Measurements from ENCODE around the gene RDX. TPM values are rescaled to one million over a fixed set of nuclear protein-coding genes. Genes with fewer than 3 reads are reported as not detected.
A peak's percentile ranks its signal among the peaks of the same experiment; 100 is the strongest.

The RDX gene
- total RNA-seq (2013; cell fraction: nucleolus; rRNA removed), result 134 and 138 TPM in 2 replicates
- total RNA-seq (2014; rRNA removed) (24.6 and 31.7 TPM in 2 replicates), total RNA-seq (2014; rRNA removed; fragmentation: Illumina TruSeq; extraction: Trizol) (50.3 and 53.0 TPM in 2 replicates), total RNA-seq (2021) (57.5 and 62.0 TPM in 2 replicates), polyA plus RNA-seq (2011; rRNA removed) (48.1 and 108 TPM in 2 replicates), polyA plus RNA-seq (2014; fragmentation: Illumina TruSeq; extraction: Trizol) (44.8 and 47.4 TPM in 2 replicates), polyA plus RNA-seq (2014; fragmentation: Nextera tagmentation; extraction: Ambion mirVana) (10 to 100 TPM; 37.4 to 40.3 TPM), polyA plus RNA-seq (2014; rRNA removed) (22.5 and 31.1 TPM in 2 replicates), polyA plus RNA-seq (2016; fragmentation: Nextera tagmentation; extraction: Ambion mirVana) (10 to 100 TPM; 55.5 to 62.2 TPM), polyA minus RNA-seq (2011; rRNA and poly(A)+ RNA removed) (29.6 and 59.3 TPM in 2 replicates), Bru-seq, nascent RNA (percentile 91 among the genes with signal in this experiment), BruChase-seq, experiment 1, labeled RNA remaining after a 6-hour chase (percentile 90 among the genes with signal in this experiment), BruChase-seq, experiment 2, labeled RNA remaining after a 2-hour chase (percentile 90 among the genes with signal in this experiment)
- polyA plus RNA-seq (2011; ENCODE audit: low read depth), result 16.7 TPM
- 13.5 and 19.8 TPM in 2 replicates for polyA plus RNA-seq (2011; cell fraction: cytosol; rRNA removed)
- 23.7 and 36.3 TPM in 2 replicates for polyA plus RNA-seq (2011; cell fraction: nucleus; rRNA removed)
- polyA plus RNA-seq (2012), result 21.9 and 34.0 TPM in 2 replicates
- polyA minus RNA-seq (2011; cell fraction: cytosol; rRNA and poly(A)+ RNA removed), result 16.8 and 25.0 TPM in 2 replicates
- polyA minus RNA-seq (2011; cell fraction: nucleus; rRNA and poly(A)+ RNA removed), result 14.3 and 27.2 TPM in 2 replicates
- long read RNA-seq, experiment 1, full-length matches to known transcripts, result 3 of 34 reads
- long read RNA-seq, experiment 1, partial matches to known transcripts, result 24 of 34 reads
- long read RNA-seq, experiment 1, other reads (novel, unspliced or antisense), result 7 of 34 reads
- long read RNA-seq, experiment 2, full-length matches to known transcripts, result 4 of 132 reads
- long read RNA-seq, experiment 2, partial matches to known transcripts, result 93 of 132 reads
- long read RNA-seq, experiment 2, other reads (novel, unspliced or antisense), result 35 of 132 reads

- H2AFZ ChIP-seq (ENCODE audit: control insufficient read depth, low read depth, low read length), result peak within 1 kb of the TSS; percentile 84
- ChIA-PET POLR2A (interaction anchor here (0.7 to 3.4 kb wide), 5 partner anchors 13 to 74 kb away, joined by 3 to 16 read pairs (median 5); no protein-coding TSS in a partner anchor), SMC1A (ENCODE audit: uncharacterized antibody, unreplicated experiment) (interaction anchor here (0.9 to 2.5 kb wide), 8 partner anchors 32 to 76 kb away, joined by 3 to 17 read pairs (median 4); no protein-coding TSS in a partner anchor), CTCF (interaction anchor here (0.9 to 2.4 kb wide), 6 partner anchors 16 to 81 kb away, joined by 4 to 8 read pairs (median 4); no protein-coding TSS in a partner anchor), RAD21 (ENCODE audit: unreplicated experiment) (interaction anchor here (0.7 to 1.6 kb wide), 7 partner anchors 10 to 352 kb away, joined by 3 to 5 read pairs (median 4); no protein-coding TSS in a partner anchor)
- DNase-seq (ENCODE audit: low read depth, low spot score), result no peak
- H3K79me2 ChIP-seq (ENCODE audit: control insufficient read depth, insufficient read depth, low read length), result peaks cover 47% of the 10 kb centered on the region
- under 1% methylated on average over 34 of the region's 113 CpGs for WGBS (ENCODE audit: insufficient coverage, insufficient replicate concordance, low lambda C conversion rate, missing lambda C conversion rate)
- H3K4me2 ChIP-seq (ENCODE audit: control insufficient read depth, insufficient read depth), result peak within 1 kb of the TSS; percentile 96
- peak; percentile 73 for ATAC-seq
- H3K9ac ChIP-seq (ENCODE audit: control insufficient read depth, insufficient read depth, low read length), result peak within 1 kb of the TSS; percentile 99
- H3K4me1 ChIP-seq (ENCODE audit: control insufficient read depth, insufficient read depth, low read length), result no peaks in the 10 kb centered on the region
- no peak for FAIRE-seq
- no TSS peak for BruUV-seq (replicated peaks)
- no peaks in the 10 kb centered on the region for H3K36me3 ChIP-seq (ENCODE audit: control insufficient read depth in 2 of 2, insufficient read depth in 2 of 2, low read length in 1 of 2)
- H3K27ac ChIP-seq (ENCODE audit: control insufficient read depth, insufficient read depth), result peak within 1 kb of the TSS; percentile 94
- no peaks in the 10 kb centered on the region for H4K20me1 ChIP-seq (ENCODE audit: control insufficient read depth, insufficient read depth)
- H3K27me3 ChIP-seq (replicated peaks in 1 of 2; ENCODE audit: control insufficient read depth in 2 of 2, insufficient read depth in 2 of 2, low read length in 1 of 2), result no peaks in the 10 kb centered on the region
- intact Hi-C loops (cut with micrococcal nuclease; ENCODE audit: unreplicated experiment) (loop anchor here (2.0 to 10.0 kb wide), 2 partner anchors 76 to 138 kb away; no protein-coding TSS in a partner anchor), in situ Hi-C loops (cut with MboI) (no loop called here)
- no peaks in the 10 kb centered on the region for H3K9me3 ChIP-seq (replicated peaks; ENCODE audit: control insufficient read depth, insufficient read depth, low read length)
- H3K4me3 ChIP-seq, result peak within 1 kb of the TSS; percentile 98
- TF ChIP-seq STAT1 (conservative IDR thresholded peaks at IDR 0.05), result peak; percentile 38; the same call in 1 of the 2 replicates
- peak; percentile 53; the same call in 1 of the 2 replicates for TF ChIP-seq RUNX3 (IDR thresholded peaks at IDR 0.05; ENCODE audit: low read length)
- peak; percentile 87; the same call in 1 of the 2 replicates for TF ChIP-seq RB1 (IDR thresholded peaks at IDR 0.05; ENCODE audit: borderline replicate concordance)
- no peak for TF ChIP-seq SP1 (IDR thresholded peaks at IDR 0.05; ENCODE audit: low read depth, low read length)
- TF ChIP-seq RAD21 (IDR thresholded peaks at IDR 0.05; ENCODE audit: insufficient read depth, low read depth, low read length), result peak; percentile 38; the same call in 1 of the 2 replicates
- TF ChIP-seq CTCF (IDR thresholded peaks at IDR 0.05 in 2 of 3, conservative IDR thresholded peaks at IDR 0.05 in 1 of 3; ENCODE audit: control insufficient read depth in 2 of 3, extremely low read depth in 1 of 3, insufficient read depth in 1 of 3, low read depth in 3 of 3, low read length in 3 of 3), result peak in 1 of 3 experiments; percentile 20; a peak in 1 of 6 replicates
- peak; percentile 46 for TF ChIP-seq EED (IDR thresholded peaks at IDR 0.05; ENCODE audit: low read depth)
- peak; percentile 5 for TF ChIP-seq BCL3 (IDR thresholded peaks at IDR 0.05; ENCODE audit: borderline replicate concordance, insufficient read depth, low read depth, low read length, poor library complexity, severe bottlenecking)
- TF ChIP-seq ZNF687 (IDR thresholded peaks at IDR 0.05), result peak; percentile 75
Measured at GRCh38 chr11:110296226-110297075, at the start of gene RDX. Gene RDX (minus strand): TSS chr11:110296614. CDS start chr11:110279692, 16,922 bp downstream.
